T follicular helper cell (primary cell): Measurements from ENCODE around the gene PGM5.

Source experiments
- DNase-seq: peaks from one replicate; pipeline ENCODE4 v3.0.0-alpha.2; 2020; ENCODE audit warnings: low read depth

The PGM5 gene

GRCh38 chr9:68536876-68537615, 180.6 kb downstream of the PGM5 start:
- no peak for DNase-seq

- DNase-seq: no peak
Measured at GRCh38 chr9:68537616-68537880, 181.1 kb downstream of the PGM5 start.

- no peak for DNase-seq
Measured at GRCh38 chr9:68538200-68538599, 181.8 kb downstream of the PGM5 start.

- no peak for DNase-seq
Measured at GRCh38 chr9:68540712-68541535, 184.5 kb downstream of the PGM5 start, which contains the start of gene TMEM252. TSS of gene TMEM252 (minus strand) at chr9:68540883. CDS start at chr9:68540814, 69 bp downstream.

- no peak for DNase-seq
Measured at GRCh38 chr9:68541568-68541967, 185.2 kb downstream of the PGM5 start.

GRCh38 chr9:68545033-68545705, 188.8 kb downstream of the PGM5 start:
- DNase-seq: no peak

GRCh38 chr9:68546596-68547390, 190.4 kb downstream of the PGM5 start:
- DNase-seq: no peak

GRCh38 chr9:68547417-68547816, 191.0 kb downstream of the PGM5 start:
- no peak for DNase-seq

GRCh38 chr9:68548241-68548640, 191.8 kb downstream of the PGM5 start:
- no peak for DNase-seq

- DNase-seq: no peak
Measured at GRCh38 chr9:68551191-68551590, 194.8 kb downstream of the PGM5 start.

GRCh38 chr9:68552700-68553476, 196.5 kb downstream of the PGM5 start:
- no peak for DNase-seq

- no peak for DNase-seq
Measured at GRCh38 chr9:68555437-68556150, 199.2 kb downstream of the PGM5 start.

GRCh38 chr9:68558545-68558944, 202.1 kb downstream of the PGM5 start:
- DNase-seq: no peak

- DNase-seq: peak; percentile 25
Measured at GRCh38 chr9:68560071-68560844, 203.8 kb downstream of the PGM5 start.

GRCh38 chr9:68562461-68562860, 206.1 kb downstream of the PGM5 start:
- no peak for DNase-seq

- DNase-seq: no peak
Measured at GRCh38 chr9:68567565-68567964, 211.2 kb downstream of the PGM5 start.

- no peak for DNase-seq
Measured at GRCh38 chr9:68574150-68574549, 217.7 kb downstream of the PGM5 start.

- DNase-seq: no peak
Measured at GRCh38 chr9:68575817-68576216, 219.4 kb downstream of the PGM5 start.

GRCh38 chr9:68577774-68578591, 221.6 kb downstream of the PGM5 start:
- DNase-seq: no peak
